ENCODE measurements around the gene WNT9B. TPM values are rescaled to one million over a fixed set of nuclear protein-coding genes. Genes with fewer than 3 reads are reported as not detected.

WNT9B gene
- total and polyA plus RNA-seq, 2 experiments from 2014 or later = 0.17 TPM; not detected in 1

DNA sequence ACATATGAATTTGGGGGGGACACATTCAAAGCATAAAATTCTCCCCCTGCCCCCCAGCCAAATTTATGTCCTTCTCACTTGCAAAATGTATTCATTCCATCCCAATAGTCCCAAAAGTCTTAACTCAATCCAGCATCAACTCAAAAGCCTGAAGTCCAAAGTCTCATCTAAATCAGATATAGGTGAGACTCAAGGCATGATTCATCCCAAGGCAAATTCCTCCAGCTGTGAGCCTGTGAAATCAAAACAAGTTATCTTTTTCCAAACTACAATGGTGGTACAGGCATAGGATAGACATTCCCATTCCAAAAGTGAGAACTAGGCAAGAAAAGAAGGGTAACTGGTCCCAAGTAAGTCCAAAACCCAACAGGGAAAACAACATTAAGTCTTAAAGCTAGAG is 65.7 kb downstream of the WNT9B start:
- Histone ChIP-seq H2AFZ (no peak overlapping the region), H3F3A (replicated peaks; ENCODE audit: low read depth) (no peaks in the 10 kb centered on the region), H3K27me3 (ENCODE audit: insufficient read depth) (no peaks in the 10 kb centered on the region), H3K79me2 (replicated peaks; ENCODE audit: insufficient read depth) (peaks cover 2% of the 10 kb centered on the region; the same call in 1 of the 2 replicates), H3K4me1 (ENCODE audit: insufficient read depth) (no peaks in the 10 kb centered on the region), H3K4me3 (no peak overlapping the region), H3K4me2 (no peak overlapping the region), H3K9me2 (ENCODE audit: insufficient read depth) (peaks cover 4% of the 10 kb centered on the region; the same call in 1 of the 2 replicates), H3K36me3 (ENCODE audit: insufficient read depth) (no peaks in the 10 kb centered on the region), H4K20me1 (replicated peaks; ENCODE audit: insufficient read depth) (no peaks in the 10 kb centered on the region), H3K27ac (ENCODE audit: low read depth) (no peak overlapping the region)
- DNase-seq (ENCODE audit: low spot score) (no peak), ATAC-seq (no peak)
- TF ChIP-seq, protein P1, sequence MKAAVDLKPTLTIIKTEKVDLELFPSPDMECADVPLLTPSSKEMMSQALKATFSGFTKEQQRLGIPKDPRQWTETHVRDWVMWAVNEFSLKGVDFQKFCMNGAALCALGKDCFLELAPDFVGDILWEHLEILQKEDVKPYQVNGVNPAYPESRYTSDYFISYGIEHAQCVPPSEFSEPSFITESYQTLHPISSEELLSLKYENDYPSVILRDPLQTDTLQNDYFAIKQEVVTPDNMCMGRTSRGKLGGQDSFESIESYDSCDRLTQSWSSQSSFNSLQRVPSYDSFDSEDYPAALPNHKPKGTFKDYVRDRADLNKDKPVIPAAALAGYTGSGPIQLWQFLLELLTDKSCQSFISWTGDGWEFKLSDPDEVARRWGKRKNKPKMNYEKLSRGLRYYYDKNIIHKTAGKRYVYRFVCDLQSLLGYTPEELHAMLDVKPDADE (IDR thresholded peaks at IDR 0.05) = no peak
- TF ChIP-seq ZNF114 (CRISPR knock-in tag; IDR thresholded peaks at IDR 0.05) (no peak), NANOG (IDR thresholded peaks at IDR 0.05; ENCODE audit: borderline replicate concordance) (no peak), POLR2AphosphoS5 (IDR thresholded peaks at IDR 0.05; ENCODE audit: low read depth) (no peak), EZH2 (IDR thresholded peaks at IDR 0.05; ENCODE audit: low read depth, unreplicated experiment) (no peak), STAT1 (IDR thresholded peaks at IDR 0.05; ENCODE audit: unreplicated experiment) (no peak), CREB1 (CRISPR knock-in tag; IDR thresholded peaks at IDR 0.05; ENCODE audit: low read depth) (no peak), JUNB (IDR thresholded peaks at IDR 0.05; ENCODE audit: unreplicated experiment) (no peak), EZH2phosphoT487 (IDR thresholded peaks at IDR 0.05; ENCODE audit: unreplicated experiment) (no peak), ZNF331 (CRISPR knock-in tag; IDR thresholded peaks at IDR 0.05; ENCODE audit: low read depth) (no peak), CTCF (conservative IDR thresholded peaks at IDR 0.05; ENCODE audit: low read depth in 2 of 2) (no peak)
- TF ChIP-seq, protein P2, sequence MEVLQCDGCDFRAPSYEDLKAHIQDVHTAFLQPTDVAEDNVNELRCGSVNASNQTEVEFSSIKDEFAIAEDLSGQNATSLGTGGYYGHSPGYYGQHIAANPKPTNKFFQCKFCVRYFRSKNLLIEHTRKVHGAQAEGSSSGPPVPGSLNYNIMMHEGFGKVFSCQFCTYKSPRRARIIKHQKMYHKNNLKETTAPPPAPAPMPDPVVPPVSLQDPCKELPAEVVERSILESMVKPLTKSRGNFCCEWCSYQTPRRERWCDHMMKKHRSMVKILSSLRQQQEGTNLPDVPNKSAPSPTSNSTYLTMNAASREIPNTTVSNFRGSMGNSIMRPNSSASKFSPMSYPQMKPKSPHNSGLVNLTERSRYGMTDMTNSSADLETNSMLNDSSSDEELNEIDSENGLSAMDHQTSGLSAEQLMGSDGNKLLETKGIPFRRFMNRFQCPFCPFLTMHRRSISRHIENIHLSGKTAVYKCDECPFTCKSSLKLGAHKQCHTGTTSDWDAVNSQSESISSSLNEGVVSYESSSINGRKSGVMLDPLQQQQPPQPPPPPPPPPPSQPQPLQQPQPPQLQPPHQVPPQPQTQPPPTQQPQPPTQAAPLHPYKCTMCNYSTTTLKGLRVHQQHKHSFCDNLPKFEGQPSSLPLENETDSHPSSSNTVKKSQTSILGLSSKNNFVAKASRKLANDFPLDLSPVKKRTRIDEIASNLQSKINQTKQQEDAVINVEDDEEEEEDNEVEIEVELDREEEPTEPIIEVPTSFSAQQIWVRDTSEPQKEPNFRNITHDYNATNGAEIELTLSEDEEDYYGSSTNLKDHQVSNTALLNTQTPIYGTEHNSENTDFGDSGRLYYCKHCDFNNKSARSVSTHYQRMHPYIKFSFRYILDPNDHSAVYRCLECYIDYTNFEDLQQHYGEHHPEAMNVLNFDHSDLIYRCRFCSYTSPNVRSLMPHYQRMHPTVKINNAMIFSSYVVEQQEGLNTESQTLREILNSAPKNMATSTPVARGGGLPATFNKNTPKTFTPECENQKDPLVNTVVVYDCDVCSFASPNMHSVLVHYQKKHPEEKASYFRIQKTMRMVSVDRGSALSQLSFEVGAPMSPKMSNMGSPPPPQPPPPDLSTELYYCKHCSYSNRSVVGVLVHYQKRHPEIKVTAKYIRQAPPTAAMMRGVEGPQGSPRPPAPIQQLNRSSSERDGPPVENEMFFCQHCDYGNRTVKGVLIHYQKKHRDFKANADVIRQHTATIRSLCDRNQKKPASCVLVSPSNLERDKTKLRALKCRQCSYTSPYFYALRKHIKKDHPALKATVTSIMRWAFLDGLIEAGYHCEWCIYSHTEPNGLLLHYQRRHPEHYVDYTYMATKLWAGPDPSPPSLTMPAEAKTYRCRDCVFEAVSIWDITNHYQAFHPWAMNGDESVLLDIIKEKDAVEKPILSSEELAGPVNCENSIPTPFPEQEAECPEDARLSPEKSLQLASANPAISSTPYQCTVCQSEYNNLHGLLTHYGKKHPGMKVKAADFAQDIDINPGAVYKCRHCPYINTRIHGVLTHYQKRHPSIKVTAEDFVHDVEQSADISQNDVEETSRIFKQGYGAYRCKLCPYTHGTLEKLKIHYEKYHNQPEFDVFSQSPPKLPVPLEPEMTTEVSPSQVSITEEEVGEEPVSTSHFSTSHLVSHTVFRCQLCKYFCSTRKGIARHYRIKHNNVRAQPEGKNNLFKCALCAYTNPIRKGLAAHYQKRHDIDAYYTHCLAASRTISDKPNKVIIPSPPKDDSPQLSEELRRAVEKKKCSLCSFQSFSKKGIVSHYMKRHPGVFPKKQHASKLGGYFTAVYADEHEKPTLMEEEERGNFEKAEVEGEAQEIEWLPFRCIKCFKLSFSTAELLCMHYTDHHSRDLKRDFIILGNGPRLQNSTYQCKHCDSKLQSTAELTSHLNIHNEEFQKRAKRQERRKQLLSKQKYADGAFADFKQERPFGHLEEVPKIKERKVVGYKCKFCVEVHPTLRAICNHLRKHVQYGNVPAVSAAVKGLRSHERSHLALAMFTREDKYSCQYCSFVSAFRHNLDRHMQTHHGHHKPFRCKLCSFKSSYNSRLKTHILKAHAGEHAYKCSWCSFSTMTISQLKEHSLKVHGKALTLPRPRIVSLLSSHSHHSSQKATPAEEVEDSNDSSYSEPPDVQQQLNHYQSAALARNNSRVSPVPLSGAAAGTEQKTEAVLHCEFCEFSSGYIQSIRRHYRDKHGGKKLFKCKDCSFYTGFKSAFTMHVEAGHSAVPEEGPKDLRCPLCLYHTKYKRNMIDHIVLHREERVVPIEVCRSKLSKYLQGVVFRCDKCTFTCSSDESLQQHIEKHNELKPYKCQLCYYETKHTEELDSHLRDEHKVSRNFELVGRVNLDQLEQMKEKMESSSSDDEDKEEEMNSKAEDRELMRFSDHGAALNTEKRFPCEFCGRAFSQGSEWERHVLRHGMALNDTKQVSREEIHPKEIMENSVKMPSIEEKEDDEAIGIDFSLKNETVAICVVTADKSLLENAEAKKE (CRISPR knock-in tag; IDR thresholded peaks at IDR 0.05) = no peak
- TF ChIP-seq, protein P3, sequence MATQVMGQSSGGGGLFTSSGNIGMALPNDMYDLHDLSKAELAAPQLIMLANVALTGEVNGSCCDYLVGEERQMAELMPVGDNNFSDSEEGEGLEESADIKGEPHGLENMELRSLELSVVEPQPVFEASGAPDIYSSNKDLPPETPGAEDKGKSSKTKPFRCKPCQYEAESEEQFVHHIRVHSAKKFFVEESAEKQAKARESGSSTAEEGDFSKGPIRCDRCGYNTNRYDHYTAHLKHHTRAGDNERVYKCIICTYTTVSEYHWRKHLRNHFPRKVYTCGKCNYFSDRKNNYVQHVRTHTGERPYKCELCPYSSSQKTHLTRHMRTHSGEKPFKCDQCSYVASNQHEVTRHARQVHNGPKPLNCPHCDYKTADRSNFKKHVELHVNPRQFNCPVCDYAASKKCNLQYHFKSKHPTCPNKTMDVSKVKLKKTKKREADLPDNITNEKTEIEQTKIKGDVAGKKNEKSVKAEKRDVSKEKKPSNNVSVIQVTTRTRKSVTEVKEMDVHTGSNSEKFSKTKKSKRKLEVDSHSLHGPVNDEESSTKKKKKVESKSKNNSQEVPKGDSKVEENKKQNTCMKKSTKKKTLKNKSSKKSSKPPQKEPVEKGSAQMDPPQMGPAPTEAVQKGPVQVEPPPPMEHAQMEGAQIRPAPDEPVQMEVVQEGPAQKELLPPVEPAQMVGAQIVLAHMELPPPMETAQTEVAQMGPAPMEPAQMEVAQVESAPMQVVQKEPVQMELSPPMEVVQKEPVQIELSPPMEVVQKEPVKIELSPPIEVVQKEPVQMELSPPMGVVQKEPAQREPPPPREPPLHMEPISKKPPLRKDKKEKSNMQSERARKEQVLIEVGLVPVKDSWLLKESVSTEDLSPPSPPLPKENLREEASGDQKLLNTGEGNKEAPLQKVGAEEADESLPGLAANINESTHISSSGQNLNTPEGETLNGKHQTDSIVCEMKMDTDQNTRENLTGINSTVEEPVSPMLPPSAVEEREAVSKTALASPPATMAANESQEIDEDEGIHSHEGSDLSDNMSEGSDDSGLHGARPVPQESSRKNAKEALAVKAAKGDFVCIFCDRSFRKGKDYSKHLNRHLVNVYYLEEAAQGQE (IDR thresholded peaks at IDR 0.05; ENCODE audit: unreplicated experiment) = no peak
- no peak overlapping the region for H3K4me3 Mint-ChIP-seq
- no peaks in the 10 kb centered on the region; the same call in 2 of the 3 replicates for H3K36me3 Mint-ChIP-seq (ENCODE audit: low read depth)
- no peaks in the 10 kb centered on the region for H3K9me3 Mint-ChIP-seq
- peaks cover 2% of the 10 kb centered on the region; the same call in 2 of the 3 replicates for H3K4me1 Mint-ChIP-seq
- H3K27me3 Mint-ChIP-seq (ENCODE audit: insufficient read depth, low read depth, poor library complexity) = peaks cover 1% of the 10 kb centered on the region
- no peak overlapping the region for H3K27ac Mint-ChIP-seq

All from GM23338 (cell line).